ENCODE data around the gene MPHOSPH9. TPM values are rescaled to one million over a fixed set of nuclear protein-coding genes. Genes with fewer than 3 reads are reported as not detected.

The MPHOSPH9 gene
- polyA plus RNA-seq, 3 donors: 6.3 to 14.1 (median 9.2) TPM

DNA sequence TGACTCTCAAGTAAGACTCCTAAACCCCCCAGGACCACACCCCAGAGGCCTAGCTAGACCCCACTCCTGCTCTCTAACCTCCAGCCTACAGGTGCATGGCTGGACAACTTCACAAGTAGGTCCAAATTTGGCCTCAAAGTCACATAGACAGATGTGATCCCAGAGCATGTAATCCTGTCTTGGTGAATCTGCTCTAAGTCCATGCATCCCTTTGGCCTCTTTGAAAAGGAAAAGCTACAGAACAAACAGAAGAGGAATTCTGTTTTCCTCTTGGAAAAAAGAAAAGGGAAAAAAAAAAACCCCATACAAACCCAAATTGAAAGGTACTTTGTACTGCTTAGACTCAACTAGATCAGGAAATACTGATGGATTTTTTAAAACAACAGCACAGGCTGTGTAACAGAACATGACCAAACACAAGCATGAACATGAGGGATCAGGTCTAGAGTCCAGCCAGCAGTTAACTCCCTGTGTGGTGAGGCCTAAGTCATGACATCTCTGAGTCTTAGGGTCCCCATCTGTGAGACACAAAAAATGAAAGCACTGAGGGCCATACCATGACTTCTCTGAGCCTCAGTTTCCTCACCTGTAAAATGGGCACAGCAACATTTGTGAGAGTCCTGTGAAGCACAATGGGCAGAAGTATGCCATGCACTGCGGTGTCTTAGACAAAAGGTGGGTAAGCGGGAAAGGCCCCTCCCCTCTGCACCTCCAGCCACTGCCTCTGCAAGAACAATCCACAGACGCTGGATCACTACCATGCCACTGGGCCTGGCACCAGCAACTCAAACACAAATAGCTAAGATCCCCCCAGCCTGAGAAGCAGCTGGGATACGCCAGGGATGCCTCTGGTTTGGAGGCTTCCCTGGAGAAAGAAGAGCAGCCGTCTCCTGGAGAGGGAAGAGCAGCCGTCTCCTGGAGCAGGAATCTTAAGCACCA lies 92.0 kb downstream of the MPHOSPH9 start:
- Histone ChIP-seq H2AFZ (ENCODE audit: insufficient read depth, low read depth, low read length, poor library complexity, severe bottlenecking) (no peak overlapping the region), H3K9me3 (replicated peaks in 1 of 2; ENCODE audit: control insufficient read depth in 1 of 2, insufficient read depth in 1 of 2, low read length in 2 of 2) (no peaks in the 10 kb centered on the region), H3K27ac (ENCODE audit: low read depth in 1 of 2, low read length in 2 of 2) (no peak overlapping the region), H3K79me2 (ENCODE audit: insufficient read depth, low read length) (no peaks in the 10 kb centered on the region), H3K4me3 (replicated peaks in 1 of 3; ENCODE audit: low read depth in 2 of 3, low read length in 3 of 3) (no peak overlapping the region), H3K4me2 (replicated peaks; ENCODE audit: extremely low read depth, low read length, poor library complexity, severe bottlenecking) (no peak overlapping the region), H3K4me1 (ENCODE audit: control insufficient read depth in 1 of 2, insufficient read depth in 2 of 2, low read length in 2 of 2) (peaks cover 8 to 10% of the 10 kb centered on the region in 2 donors), H3K36me3 (replicated peaks in 1 of 2; ENCODE audit: control insufficient read depth in 1 of 2, insufficient read depth in 2 of 2, low read length in 2 of 2) (no peaks in the 10 kb centered on the region), H3K27me3 (ENCODE audit: control insufficient read depth in 2 of 2, insufficient read depth in 2 of 2, low read length in 2 of 2) (no peaks in the 10 kb centered on the region), H4K20me1 (ENCODE audit: insufficient read depth, low read length) (no peaks in the 10 kb centered on the region), H3K9ac (ENCODE audit: insufficient read depth, low read length, poor library complexity, severe bottlenecking) (no peak overlapping the region)
- WGBS (ENCODE audit: insufficient coverage): 97% methylated on average over 5 of the region's 6 CpGs
- H3K9me3 Mint-ChIP-seq: peaks cover 0 to 2% (median 0%) of the 10 kb centered on the region in 7 donors
- H3K4me1 Mint-ChIP-seq: peaks cover 17% of the 10 kb centered on the region
- intact Hi-C loops (cut with micrococcal nuclease): loop anchor here in 1 of 2 donors (10.0 kb wide), 1 partner anchor 96 kb away; no protein-coding TSS in a partner anchor
- H3K4me3 Mint-ChIP-seq: no peak overlapping the region
- peaks cover 0 to 8% (median 3%) of the 10 kb centered on the region in 3 donors for H3K27me3 Mint-ChIP-seq (ENCODE audit: low read depth in 3 of 3)
- TF ChIP-seq, protein P1, sequence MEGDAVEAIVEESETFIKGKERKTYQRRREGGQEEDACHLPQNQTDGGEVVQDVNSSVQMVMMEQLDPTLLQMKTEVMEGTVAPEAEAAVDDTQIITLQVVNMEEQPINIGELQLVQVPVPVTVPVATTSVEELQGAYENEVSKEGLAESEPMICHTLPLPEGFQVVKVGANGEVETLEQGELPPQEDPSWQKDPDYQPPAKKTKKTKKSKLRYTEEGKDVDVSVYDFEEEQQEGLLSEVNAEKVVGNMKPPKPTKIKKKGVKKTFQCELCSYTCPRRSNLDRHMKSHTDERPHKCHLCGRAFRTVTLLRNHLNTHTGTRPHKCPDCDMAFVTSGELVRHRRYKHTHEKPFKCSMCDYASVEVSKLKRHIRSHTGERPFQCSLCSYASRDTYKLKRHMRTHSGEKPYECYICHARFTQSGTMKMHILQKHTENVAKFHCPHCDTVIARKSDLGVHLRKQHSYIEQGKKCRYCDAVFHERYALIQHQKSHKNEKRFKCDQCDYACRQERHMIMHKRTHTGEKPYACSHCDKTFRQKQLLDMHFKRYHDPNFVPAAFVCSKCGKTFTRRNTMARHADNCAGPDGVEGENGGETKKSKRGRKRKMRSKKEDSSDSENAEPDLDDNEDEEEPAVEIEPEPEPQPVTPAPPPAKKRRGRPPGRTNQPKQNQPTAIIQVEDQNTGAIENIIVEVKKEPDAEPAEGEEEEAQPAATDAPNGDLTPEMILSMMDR (IDR thresholded peaks at IDR 0.05): no peak
- H3K36me3 Mint-ChIP-seq: peaks cover 0 to 2% of the 10 kb centered on the region in 2 donors
- no peak overlapping the region for H3K27ac Mint-ChIP-seq
- no peak for DNase-seq

DNA sequence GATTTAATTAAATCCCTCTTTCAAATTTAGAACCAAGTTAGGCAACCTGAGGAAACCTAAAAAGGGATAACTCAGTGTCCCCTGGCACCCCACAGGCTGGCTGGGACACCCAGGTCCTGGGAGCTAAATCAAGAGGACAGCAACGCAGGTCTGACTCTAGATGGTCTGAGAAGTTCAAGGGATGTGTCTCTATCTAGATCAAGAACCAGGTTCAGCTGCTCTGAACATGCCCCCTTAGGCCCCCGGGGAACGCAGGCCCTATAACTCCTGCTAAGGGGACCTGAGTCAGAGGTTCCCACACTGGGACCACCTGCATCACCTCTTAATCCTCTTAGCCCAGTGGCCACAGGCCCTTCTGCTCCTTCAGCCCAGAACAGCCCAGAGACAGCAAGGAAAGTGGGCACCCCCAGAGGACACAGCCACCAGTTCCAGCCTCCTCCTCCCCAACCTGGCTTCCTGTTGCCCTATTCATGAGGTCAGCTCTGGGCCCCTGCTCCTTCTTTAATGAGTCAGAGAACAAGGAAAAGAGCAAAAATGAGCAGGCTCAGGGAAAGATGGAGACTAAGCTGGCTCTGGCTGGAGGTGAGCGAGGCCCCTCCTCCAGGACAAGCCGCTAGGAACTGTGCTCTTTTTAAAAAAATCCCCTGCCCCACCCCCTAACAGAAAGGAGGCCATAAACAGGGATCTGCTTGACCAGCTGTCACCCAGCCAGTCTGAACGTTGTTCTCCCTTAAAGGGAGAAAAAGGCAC lies 92.8 kb downstream of the MPHOSPH9 start:
- intact Hi-C loops (cut with micrococcal nuclease): loop anchor here in 1 of 2 donors (10.0 kb wide), 1 partner anchor 95 kb away; no protein-coding TSS in a partner anchor
- no peak overlapping the region for H3K27ac ChIP-seq (ENCODE audit: low read depth in 1 of 2, low read length in 2 of 2)
- TF ChIP-seq, protein P1 (IDR thresholded peaks at IDR 0.05): no peak
- H3K9me3 ChIP-seq (replicated peaks in 1 of 2; ENCODE audit: control insufficient read depth in 1 of 2, insufficient read depth in 1 of 2, low read length in 2 of 2): no peaks in the 10 kb centered on the region
- Mint-ChIP-seq H3K27me3 (ENCODE audit: low read depth in 3 of 3) (peaks cover 0 to 9% (median 3%) of the 10 kb centered on the region in 3 donors), H3K4me3 (no peak overlapping the region), H3K9me3 (no peaks in the 10 kb centered on the region), H3K27ac (peak overlapping the region in 2 of 7 donors; percentile 3 to 32), H3K36me3 (peaks cover 0 to 2% of the 10 kb centered on the region in 2 donors), H3K4me1 (peaks cover 17% of the 10 kb centered on the region)
- H3K36me3 ChIP-seq (replicated peaks in 1 of 2; ENCODE audit: control insufficient read depth in 1 of 2, insufficient read depth in 2 of 2, low read length in 2 of 2): no peaks in the 10 kb centered on the region
- no peak overlapping the region for H3K9ac ChIP-seq (ENCODE audit: insufficient read depth, low read length, poor library complexity, severe bottlenecking)
- H3K4me1 ChIP-seq (ENCODE audit: control insufficient read depth in 1 of 2, insufficient read depth in 2 of 2, low read length in 2 of 2): peaks cover 8 to 10% of the 10 kb centered on the region in 2 donors
- no peak overlapping the region for H2AFZ ChIP-seq (ENCODE audit: insufficient read depth, low read depth, low read length, poor library complexity, severe bottlenecking)
- no peaks in the 10 kb centered on the region for H3K79me2 ChIP-seq (ENCODE audit: insufficient read depth, low read length)
- no peaks in the 10 kb centered on the region for H3K27me3 ChIP-seq (ENCODE audit: control insufficient read depth in 2 of 2, insufficient read depth in 2 of 2, low read length in 2 of 2)
- H3K4me2 ChIP-seq (replicated peaks; ENCODE audit: extremely low read depth, low read length, poor library complexity, severe bottlenecking): no peak overlapping the region
- whole genome bisulfite sequencing (ENCODE audit: insufficient coverage): 68% methylated on average over 4 of the region's 6 CpGs
- H4K20me1 ChIP-seq (ENCODE audit: insufficient read depth, low read length): no peaks in the 10 kb centered on the region
- no peak for DNase-seq
- no peak overlapping the region for H3K4me3 ChIP-seq (replicated peaks in 1 of 3; ENCODE audit: low read depth in 2 of 3, low read length in 3 of 3)

All from CD14-positive monocyte (primary cell).